HG02678 (cell line): ENCODE measurements around the gene LPCAT1.
A peak's percentile ranks its signal among the peaks of the same experiment; 100 is the strongest.

Source experiments
- ATAC-seq: cut with Tn5 transposase; IDR thresholded peaks from one replicate; pipeline ENCODE4 v1.9.1; 2021; ENCODE audit warnings: mild to moderate bottlenecking, moderate library complexity; ENCODE audit not compliant: unreplicated experiment

LPCAT1 gene

GRCh38 chr5:1498623-1499416 lies 24.9 kb downstream of the LPCAT1 start:
- ATAC-seq, result peak; percentile 40

- ATAC-seq, result peak; percentile 24
Measured at GRCh38 chr5:1497795-1498622, 25.8 kb downstream of the LPCAT1 start.

GRCh38 chr5:1497242-1497777 lies 26.4 kb downstream of the LPCAT1 start:
- ATAC-seq, result peak; percentile 35

GRCh38 chr5:1495525-1495897 lies 28.2 kb downstream of the LPCAT1 start:
- no peak for ATAC-seq

GRCh38 chr5:1494780-1495524 lies 28.8 kb downstream of the LPCAT1 start:
- peak; percentile 37 for ATAC-seq

- ATAC-seq, result no peak
Measured at GRCh38 chr5:1493941-1494340, 29.8 kb downstream of the LPCAT1 start.

GRCh38 chr5:1493413-1493812 lies 30.3 kb downstream of the LPCAT1 start:
- ATAC-seq, result no peak

- no peak for ATAC-seq
Measured at GRCh38 chr5:1492757-1493156, 31.0 kb downstream of the LPCAT1 start.

- no peak for ATAC-seq
Measured at GRCh38 chr5:1490376-1490775, 33.4 kb downstream of the LPCAT1 start.

- ATAC-seq, result no peak
Measured at GRCh38 chr5:1489754-1490153, 34.0 kb downstream of the LPCAT1 start.

GRCh38 chr5:1488882-1489680 lies 34.7 kb downstream of the LPCAT1 start:
- peak; percentile 54 for ATAC-seq

- ATAC-seq, result no peak
Measured at GRCh38 chr5:1487079-1487764, 36.5 kb downstream of the LPCAT1 start.

GRCh38 chr5:1486271-1486670 lies 37.5 kb downstream of the LPCAT1 start:
- no peak for ATAC-seq

GRCh38 chr5:1485579-1486118 lies 38.1 kb downstream of the LPCAT1 start:
- no peak for ATAC-seq

- ATAC-seq, result peak; percentile 52
Measured at GRCh38 chr5:1484730-1485578, 38.8 kb downstream of the LPCAT1 start.

GRCh38 chr5:1483856-1484729 lies 39.7 kb downstream of the LPCAT1 start:
- no peak for ATAC-seq

GRCh38 chr5:1483064-1483463 lies 40.7 kb downstream of the LPCAT1 start:
- ATAC-seq, result no peak

- no peak for ATAC-seq
Measured at GRCh38 chr5:1481959-1482331, 41.8 kb downstream of the LPCAT1 start.
